Stomach (tissue), 4 donors: ENCODE measurements around the gene RIPOR1.

ENCODE experiments used
- EP300 ChIP-seq: sonication (generic); formaldehyde crosslinking; IDR thresholded peaks from one replicate; pipeline ENCODE4 v1.6.1; 2017; ENCODE audit warnings: antibody characterized with exemption
- POLR2A ChIP-seq, 4 donors: fragments of 450-650 bp; IDR thresholded peaks; one replicate each; pipeline ENCODE4 v1.6.1; 2016; ENCODE audit warnings: antibody characterized with exemption in 4 of 4, control low read depth in 2 of 4, mild to moderate bottlenecking in 1 of 4, moderate library complexity in 1 of 4
- POLR2AphosphoS5 ChIP-seq, 3 donors: sonication (generic); formaldehyde crosslinking; IDR thresholded peaks; one replicate each; pipeline ENCODE4 v1.6.1; 2016; ENCODE audit warnings: antibody characterized with exemption in 3 of 3
- TF ChIP-seq, protein P1 (sequence below), 7 experiments: fragments of 450-650 bp in 4 of 7; fragments of 200-600 bp in 3 of 7; sonication (generic) in 3 of 7; IDR thresholded peaks; one replicate each; pipeline ENCODE4 v1.5.1; 2016 to 2019; ENCODE audit warnings: antibody characterized with exemption in 7 of 7, control low read depth in 2 of 7, mild to moderate bottlenecking in 1 of 7

DNA sequence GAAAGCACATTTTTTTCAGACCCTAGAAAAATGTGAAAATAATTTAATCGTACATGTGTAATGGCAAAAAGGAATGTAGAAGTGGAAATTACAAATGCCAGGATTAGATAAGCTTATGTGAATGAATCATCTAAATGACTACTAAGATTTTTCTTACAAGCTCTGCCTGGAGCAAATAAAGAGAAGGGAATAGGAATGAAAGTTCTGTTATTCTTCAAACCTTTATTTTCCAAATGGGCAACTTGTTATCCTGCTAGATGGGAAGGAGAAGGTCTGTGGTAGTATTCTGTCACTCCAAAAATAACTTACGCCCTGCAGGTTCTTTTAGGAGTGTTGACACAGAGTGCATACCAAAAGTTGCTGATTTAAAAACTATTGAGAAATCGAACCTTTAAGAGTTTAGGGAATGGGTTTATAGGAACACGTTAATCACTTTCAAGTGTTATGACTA, 43.4 kb downstream of the RIPOR1 start:
- TF ChIP-seq POLR2AphosphoS5 (IDR thresholded peaks at IDR 0.05) (no peak), POLR2A (IDR thresholded peaks at IDR 0.05) (no peak), EP300 (no peak)
- TF ChIP-seq, protein P1, sequence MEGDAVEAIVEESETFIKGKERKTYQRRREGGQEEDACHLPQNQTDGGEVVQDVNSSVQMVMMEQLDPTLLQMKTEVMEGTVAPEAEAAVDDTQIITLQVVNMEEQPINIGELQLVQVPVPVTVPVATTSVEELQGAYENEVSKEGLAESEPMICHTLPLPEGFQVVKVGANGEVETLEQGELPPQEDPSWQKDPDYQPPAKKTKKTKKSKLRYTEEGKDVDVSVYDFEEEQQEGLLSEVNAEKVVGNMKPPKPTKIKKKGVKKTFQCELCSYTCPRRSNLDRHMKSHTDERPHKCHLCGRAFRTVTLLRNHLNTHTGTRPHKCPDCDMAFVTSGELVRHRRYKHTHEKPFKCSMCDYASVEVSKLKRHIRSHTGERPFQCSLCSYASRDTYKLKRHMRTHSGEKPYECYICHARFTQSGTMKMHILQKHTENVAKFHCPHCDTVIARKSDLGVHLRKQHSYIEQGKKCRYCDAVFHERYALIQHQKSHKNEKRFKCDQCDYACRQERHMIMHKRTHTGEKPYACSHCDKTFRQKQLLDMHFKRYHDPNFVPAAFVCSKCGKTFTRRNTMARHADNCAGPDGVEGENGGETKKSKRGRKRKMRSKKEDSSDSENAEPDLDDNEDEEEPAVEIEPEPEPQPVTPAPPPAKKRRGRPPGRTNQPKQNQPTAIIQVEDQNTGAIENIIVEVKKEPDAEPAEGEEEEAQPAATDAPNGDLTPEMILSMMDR (IDR thresholded peaks at IDR 0.05): no peak
